ENCODE measurements around the gene RECK.
A peak's percentile ranks its signal among the peaks of the same experiment; 100 is the strongest.
"Not testable (repeated sequence)": the region's sequence is repeated elsewhere in the genome, so short reads cannot be mapped to it uniquely, and the experiment has no call there.

The RECK gene

GRCh38 chr9:36036780-36037548 is at the start of gene RECK:
Gene RECK (plus strand): TSS chr9:36036913. CDS start chr9:36036999, 86 bp downstream.
- DNase-seq (ENCODE audit: low spot score), result no peak

DNA sequence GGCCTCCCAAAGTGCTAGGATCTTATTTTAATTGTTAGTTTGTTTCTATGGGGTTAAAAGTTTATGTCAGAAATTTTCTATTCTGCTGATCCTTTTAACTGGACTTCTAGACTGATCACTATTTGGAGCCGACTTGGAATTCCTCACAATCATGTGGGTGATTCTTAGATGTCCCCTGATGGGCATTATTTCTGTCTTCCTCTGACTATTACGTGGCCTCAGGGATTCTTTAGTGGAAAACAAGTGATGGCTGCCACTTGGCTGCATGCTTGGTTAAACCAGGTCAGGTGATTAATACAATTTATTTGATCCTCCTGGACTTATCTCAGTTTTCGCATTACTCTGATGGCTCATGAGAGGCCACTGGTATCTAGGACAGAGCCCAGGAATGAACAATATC is 46.6 kb upstream of the RECK start:
- DNase-seq (ENCODE audit: low spot score), result no peak

- not testable (repeated sequence) for DNase-seq (ENCODE audit: low spot score)
Observed at GRCh38 chr9:35993136-35993535, 43.6 kb upstream of the RECK start.

DNA sequence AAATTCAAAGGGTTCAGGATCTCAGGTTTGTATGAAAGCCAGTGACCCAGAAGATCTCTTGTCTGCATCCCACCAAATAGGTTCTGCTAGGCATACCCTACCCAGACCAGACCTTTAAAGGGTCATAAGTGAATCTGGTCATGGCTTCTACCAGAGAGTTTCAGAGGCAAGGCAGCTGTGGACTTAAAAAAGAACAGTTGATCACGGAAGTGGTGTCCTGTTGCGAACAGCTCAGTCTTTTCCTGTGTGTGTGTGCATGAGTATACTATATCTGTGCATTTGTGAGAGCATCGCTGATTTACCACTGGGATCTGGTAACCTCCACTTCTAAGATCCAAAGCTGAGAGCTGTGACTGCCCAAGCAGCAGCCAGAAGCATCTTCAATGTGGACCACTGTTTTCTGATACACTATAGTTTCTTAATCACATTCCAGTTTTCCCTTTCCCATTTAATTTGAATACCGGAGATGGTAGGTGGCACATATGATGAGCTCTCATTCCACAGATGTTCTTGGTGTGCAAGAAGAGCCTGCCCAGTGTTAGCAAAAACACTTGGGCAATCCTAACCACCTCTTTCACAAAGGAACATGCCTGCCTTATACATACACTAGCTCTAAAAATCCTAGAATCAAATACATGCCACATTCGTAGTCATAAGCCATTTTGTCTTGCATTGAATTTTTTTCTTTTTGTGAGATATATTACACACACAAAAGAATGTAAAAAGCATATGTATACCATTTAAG is 42.6 kb upstream of the RECK start:
- no peak for DNase-seq (ENCODE audit: low spot score)

DNA sequence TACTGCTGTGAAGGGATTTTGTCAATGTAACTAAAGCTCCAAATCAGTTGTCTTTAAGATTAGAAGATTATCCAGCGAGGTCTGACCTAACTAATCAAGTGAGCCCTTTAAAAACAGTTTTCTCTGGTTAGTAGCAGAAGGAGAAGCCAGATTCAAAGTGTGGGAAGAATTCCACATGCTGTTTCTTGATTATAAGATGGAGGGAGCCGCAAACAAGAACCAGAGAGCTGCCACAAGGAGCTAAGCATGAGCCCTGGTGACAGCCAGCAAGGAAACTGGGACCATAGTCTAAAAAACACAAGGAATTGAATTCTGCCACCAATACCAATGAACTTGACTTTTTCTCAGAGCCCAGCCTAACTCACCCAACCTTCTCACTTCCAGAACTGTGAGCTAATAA is 41.8 kb upstream of the RECK start:
- no peak for DNase-seq (ENCODE audit: low spot score)

DNA sequence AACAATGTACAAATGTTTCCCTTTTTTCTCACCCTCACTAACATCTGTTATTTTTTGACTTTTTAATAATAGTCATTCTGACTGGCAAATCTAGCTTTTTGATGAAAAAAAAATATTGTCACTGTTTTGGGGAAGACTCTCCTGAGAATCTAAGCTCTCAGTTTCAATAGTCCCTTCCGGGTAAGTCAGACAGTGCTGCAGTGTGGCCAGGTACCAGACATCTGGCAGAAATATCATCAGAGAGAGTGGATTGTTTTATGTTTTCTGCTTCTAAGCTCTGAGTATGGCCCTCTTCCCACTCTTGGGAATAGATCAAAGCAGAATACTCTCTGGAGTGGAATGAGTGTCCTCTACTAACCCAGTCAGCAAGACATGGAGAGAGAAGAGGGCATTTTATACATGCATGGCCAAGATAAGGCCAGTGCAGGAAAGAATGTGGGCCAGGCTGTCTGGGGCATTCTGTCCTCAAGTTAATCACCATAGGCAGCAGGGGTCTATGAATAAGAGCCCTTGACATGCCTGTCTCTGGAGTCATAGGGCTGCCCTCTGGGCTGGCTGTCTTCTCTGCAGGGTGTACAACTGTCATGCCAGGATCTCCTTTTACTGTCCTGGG is 40.2 kb upstream of the RECK start:
- no peak for DNase-seq (ENCODE audit: low spot score)

DNA sequence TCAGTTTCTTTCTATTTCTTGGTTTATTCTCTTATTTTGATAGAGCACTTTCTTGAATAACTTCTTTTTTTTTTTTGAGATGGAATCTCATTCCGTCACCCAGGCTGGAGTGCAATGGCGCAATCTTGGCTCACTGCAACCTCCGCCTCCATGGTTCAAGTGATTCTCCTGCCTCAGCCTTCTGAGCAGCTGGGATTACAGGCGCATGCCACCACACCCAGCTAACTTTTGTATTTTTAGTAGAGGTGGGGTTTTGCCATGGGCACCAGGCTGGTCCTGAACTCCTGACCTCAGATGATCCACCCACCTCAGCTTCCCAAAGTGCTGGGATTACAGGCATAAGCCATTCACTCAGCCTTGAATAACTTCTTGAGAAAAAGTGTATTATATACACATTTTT is 39.7 kb upstream of the RECK start:
- not testable (repeated sequence) for DNase-seq (ENCODE audit: low spot score)

DNA sequence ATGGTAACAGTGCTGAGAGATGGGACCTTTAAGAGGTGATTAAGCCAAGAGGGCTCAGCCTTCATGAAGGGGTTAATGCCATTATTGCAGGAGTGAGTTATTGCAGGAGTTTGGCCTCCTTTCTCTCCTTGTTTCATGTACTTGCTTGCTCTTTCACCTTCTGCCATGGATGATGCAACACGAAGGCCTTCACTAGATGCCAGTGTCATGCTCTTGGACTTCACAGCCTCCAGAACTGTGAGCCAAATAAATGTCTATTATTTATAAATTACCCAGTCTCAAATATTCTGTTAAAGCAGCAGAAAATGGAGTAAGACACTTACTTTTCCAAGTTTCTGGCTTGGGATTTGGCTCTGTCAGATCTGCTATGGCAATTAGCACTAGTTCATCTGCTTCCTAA is 38.4 kb upstream of the RECK start:
- no peak for DNase-seq (ENCODE audit: low spot score)

- DNase-seq (ENCODE audit: low spot score), result no peak
Observed at GRCh38 chr9:36005891-36006290, 30.8 kb upstream of the RECK start.

DNA sequence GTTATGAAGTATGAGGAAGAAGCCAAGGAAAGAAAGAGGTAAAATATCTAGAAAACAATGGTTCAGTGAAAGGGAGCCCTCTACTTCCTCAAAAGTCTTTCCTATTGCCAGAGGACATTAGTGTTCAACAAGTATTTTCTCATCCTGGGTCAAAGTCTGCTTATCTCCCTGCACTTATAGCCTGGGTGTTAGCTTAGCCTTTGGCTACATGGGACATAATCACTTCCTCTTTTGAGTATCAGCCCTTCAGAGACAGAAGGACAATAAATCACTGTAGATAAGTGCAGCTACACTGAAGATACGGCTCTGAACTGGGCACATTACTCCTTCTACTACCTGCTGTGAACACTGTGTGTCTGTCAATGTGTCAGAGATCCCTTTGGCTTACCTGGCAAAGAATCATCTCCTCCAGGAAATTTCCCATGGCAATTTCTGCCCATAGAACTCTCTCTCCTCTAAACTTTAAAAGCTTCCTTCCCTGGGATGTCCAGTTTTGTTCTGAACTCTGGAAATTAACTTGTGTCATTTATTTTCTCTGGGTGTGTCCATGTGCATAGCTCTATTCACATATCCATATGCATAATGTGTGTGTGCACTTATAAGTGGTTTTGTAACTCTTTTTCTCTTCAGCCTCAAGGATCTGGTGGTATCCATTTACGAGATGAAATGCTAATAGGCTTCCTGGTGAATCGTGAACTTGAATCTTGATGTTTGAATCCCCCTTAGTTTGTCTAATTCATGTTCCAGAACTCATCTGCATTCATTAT is 30.0 kb upstream of the RECK start:
- no peak for DNase-seq (ENCODE audit: low spot score)

- DNase-seq (ENCODE audit: low spot score), result no peak
Observed at GRCh38 chr9:36007316-36007708, 29.4 kb upstream of the RECK start.

DNA sequence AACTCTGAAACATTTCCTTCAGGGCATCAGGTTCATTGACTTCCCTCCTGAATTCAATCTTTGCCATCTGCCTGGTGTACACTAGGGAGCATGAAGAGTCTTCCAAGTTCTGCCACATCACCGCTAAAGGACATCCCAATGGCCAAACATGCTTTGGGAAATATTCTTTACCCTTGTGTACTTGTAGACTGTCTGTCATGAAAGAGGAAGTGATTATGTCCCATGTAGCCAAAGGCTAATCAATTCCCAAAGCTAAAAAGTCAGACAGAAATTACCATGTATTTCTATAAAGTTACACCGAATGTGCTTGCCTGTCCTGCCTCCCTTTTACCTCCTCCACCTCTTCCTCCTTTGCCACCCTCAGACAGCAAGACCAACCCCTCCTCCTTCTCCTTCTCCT is 28.9 kb upstream of the RECK start:
- DNase-seq (ENCODE audit: low spot score), result no peak

DNA sequence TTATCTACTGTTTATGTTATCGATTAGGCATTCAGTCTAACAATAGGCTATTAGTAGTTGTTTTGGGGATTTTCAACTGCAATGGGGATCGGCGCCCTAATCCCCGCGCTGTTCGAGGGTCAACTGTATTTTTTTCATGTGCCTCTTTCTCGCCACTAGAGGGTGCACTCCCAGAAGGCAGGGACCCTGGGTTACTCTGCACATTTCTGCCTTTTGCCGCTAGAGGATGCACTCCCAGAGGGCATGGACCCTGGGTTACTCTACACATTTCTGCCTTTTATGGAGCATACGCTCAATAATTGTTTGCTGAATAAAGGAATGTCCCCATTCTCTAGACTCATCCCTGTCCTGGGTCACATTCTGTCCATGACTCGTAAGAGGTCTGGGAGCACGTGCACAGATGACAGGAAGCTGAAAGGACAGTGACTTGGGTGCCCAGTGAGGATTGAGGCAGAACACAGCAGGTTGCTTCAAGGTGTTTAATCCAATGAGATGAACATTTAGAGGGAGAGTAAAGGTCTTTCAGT is 27.9 kb upstream of the RECK start:
- DNase-seq (ENCODE audit: low spot score), result peak; percentile 55

- no peak for DNase-seq (ENCODE audit: low spot score)
Observed at GRCh38 chr9:36011379-36011778, 25.3 kb upstream of the RECK start.

DNA sequence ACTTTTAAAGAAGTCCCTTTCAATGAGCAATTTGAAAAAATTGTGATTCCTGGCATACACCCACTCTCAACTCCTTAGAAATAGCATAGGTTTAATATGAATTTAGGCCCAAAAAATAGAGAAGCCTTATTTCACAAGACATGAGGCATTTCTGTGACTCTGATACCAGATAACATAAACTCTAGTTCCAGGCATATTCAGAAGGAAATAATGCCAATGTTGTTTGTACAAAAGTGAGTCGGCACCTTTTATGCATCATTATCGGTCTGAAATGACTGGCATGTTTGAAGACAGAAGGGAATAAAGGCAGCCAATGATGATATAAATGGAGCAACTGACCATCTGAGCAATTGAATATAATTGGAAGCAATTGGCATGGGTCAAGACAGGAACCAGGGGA is 19.4 kb upstream of the RECK start:
- no peak for DNase-seq (ENCODE audit: low spot score)

DNA sequence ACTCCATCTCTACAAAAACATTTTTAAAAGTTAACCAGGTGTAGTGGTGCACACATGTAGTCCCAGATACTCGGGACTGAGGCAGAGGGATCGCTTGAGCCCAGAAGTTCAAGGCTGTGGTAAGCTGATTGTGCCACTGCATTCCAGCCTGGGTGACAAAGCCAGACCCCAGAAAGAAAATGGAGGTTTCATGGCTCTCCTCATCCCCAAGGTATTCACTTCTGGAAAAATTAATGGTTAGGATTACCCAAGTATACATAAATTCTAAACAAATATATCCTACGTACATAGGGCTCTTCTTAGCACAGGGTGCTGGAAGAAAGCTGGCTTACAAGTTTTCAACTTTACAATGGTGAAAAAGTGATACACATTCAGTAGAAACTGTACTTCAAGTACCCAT is 18.6 kb upstream of the RECK start:
- no peak for DNase-seq (ENCODE audit: low spot score)

GRCh38 chr9:36018891-36019720 is 17.6 kb upstream of the RECK start:
- no peak for DNase-seq (ENCODE audit: low spot score)

DNA sequence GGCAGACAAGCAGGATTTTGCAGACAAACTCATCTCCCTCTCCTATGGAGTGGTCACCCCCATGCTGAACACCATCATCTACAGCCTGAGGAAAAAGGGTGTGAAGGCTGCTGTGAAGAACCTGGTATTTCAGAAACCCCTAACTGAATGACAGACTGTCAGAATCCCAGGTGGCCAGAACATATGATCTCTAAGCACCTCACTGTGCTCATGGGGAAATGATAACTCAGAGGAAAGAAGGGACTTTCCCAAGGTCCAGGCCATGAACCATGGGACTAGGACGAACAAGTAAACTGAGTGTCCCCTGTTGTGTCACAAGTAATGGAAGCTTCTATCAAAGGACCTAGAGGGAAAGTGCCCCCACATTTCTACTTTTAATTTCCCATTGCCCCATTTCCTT is 14.7 kb upstream of the RECK start:
- no peak for DNase-seq (ENCODE audit: low spot score)

DNA sequence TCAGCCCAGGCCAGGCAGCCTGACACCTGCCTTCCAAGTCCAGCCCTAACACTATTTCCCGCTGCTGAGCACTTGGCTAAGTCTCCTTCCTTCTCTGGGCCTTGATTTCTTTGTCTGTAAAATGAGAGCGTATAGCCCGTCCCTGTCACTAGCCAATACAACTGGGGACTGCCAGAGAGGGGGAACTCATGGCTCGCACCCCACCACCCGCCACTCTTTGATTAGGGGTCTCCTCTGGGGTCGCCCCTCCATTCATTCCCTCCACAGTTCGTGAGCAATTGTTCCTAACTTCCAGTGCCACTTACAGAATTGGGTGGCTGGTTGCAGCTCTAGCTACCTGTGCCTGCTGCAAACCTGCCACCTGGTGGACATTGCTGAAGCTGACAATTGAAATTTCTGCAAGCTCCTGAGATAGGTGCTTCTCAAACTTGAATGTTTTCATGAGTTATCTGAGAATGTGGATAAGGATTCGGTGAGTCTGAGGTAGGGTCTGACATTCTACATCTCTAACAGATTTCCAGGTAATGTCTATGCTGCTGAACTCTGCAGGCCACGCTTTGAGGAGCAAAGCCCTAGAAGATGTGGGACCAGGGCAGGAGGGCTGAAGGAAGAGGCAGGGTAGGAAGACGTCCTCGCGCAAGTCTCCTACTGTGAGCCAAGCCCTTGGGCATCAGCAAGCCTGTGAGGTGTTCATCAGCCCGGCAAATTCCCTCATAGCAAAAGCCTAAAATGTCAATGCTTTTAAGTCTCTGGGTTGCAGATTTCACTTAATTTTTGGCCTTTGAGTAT is 13.3 kb upstream of the RECK start:
- DNase-seq (ENCODE audit: low spot score), result peak; percentile 70

DNA sequence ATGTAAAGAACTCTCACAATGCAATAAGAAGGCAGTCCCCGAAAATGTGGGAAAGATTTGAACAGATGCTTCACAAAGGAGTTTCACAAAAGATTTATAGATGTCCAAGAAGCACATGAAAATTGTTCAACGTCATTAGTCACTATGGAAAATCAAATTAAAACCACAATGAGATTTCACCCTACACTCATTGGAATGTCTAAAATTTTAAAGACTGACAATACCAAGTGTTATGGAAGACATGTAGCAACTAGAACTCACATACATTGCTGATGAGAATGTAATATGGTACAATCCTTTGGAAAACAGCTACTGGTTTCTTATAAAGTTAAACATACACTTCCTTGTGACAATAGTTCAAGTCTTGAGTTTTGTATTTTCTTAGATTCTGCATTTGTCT is 11.0 kb upstream of the RECK start:
- no peak for DNase-seq (ENCODE audit: low spot score)

DNA sequence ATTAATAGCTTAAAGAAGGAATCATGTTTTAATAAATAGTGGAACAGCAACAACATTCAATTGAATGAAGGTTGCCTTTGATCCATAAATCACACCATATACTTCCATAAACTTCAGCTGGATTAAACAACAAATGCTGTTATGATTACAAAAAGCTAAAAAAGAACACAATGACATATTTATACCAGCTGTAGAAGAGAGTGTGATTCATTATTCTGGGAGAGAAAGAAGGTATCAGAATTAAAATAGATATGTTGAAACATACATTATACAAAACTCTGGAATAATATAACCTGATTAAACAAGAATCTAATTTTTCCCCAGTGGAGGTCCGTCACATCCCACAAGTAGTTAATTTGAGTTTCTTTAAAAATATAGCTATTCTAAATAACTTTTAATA is 7.5 kb upstream of the RECK start:
- no peak for DNase-seq (ENCODE audit: low spot score)

All from RKO (cell line).